ENCODE results near the gene AK3. TPM values are rescaled to one million over a fixed set of nuclear protein-coding genes. Genes with fewer than 3 reads are reported as not detected.

The AK3 gene
- total RNA-seq, 1 donor, result 72.5 TPM

DNA sequence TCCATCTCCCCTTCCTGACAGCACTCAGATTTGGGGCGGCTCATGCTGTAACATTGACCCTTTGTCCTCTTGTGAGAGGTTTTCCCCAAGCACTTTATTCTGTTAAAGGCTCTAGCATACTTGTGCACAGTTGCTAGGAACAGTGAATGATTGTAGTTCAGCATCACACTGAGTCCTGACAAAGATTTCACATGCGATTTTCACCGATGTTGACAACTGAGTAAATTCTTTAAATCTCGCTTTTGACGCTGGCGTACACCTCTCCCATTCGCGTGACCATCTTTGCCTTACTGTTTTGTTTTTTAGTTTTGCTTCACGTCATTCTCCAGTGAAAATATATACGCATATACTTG lies 60.9 kb downstream of the AK3 start:
- H3K4me3 ChIP-seq (ENCODE audit: low read depth, low read length), result peak overlapping the region; percentile 90
- TF ChIP-seq CTCF (IDR thresholded peaks at IDR 0.05; ENCODE audit: insufficient read depth, low read depth, low read length), result no peak

GRCh38 chr9:4679268-4680172 lies 61.5 kb downstream of the AK3 start, which contains the start of gene CDC37L1:
CDC37L1 (plus strand) TSS chr9:4679569; CDS start chr9:4679768, 199 bp downstream.
- peak; percentile 96 for DNase-seq (ENCODE audit: low read depth)
- peak; percentile 63 for TF ChIP-seq CTCF (IDR thresholded peaks at IDR 0.05; ENCODE audit: insufficient read depth, low read depth, low read length)
- H3K4me3 ChIP-seq (ENCODE audit: low read depth, low read length), result peak within 1 kb of the TSS; percentile 90

More for the DNA sequence above, 60.9 kb downstream of the AK3 start:
- DNase-seq (ENCODE audit: low read depth), result peak; percentile 32

DNA sequence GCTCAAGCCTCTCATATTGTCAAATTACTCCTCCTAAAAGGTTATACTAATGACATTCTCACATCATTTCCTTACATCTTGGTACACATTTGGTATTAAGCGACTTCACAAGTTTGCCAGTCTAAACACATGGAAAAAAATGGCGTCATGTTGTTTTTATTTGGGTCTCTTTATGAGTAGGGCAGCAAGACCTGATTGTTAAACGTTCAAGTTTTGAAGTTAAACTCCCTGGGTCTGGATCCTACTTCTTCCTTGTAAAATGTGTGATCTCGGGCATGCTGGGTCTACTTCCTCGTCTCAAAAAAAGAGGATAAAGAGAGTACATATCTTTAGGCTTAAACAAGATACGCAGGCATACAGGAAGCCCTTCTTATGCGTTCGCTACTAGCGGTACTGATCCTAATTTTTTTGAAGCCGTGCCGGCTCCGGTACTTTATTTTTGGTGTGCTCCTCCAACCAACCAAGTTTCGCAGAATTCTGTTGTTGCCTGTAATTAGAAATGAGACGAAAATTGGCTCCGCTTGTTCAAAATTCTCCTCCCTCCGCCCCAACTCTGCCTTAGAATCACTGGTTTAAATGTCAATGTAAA lies 62.2 kb downstream of the AK3 start:
- peak overlapping the region; percentile 90 for H3K4me3 ChIP-seq (ENCODE audit: low read depth, low read length)
- DNase-seq (ENCODE audit: low read depth), result peak; percentile 51
- no peak for TF ChIP-seq CTCF (IDR thresholded peaks at IDR 0.05; ENCODE audit: insufficient read depth, low read depth, low read length)

DNA sequence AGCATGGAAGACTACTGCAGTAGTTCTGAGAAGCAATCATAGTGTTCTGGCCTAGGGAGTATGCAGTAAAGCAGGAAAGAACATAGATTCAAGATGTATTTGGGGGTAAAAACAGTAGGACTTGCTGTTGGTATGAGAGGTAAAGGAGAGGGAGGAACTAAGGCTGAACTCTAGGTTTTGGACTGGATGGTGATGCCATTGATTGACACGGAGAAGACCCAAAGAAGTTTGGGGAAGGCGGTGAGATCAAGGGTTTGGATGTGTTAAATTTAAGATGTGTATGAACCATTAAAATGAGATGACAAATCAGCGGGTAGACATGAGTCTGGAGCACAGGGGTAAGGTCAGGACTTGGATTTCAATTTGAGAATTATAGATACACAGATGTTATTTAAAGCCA lies 63.6 kb downstream of the AK3 start:
- no peak for TF ChIP-seq CTCF (IDR thresholded peaks at IDR 0.05; ENCODE audit: insufficient read depth, low read depth, low read length)
- DNase-seq (ENCODE audit: low read depth), result no peak
- no peak overlapping the region for H3K4me3 ChIP-seq (ENCODE audit: low read depth, low read length)

- no peak overlapping the region for H3K4me3 ChIP-seq (ENCODE audit: low read depth, low read length)
These were observed 66.2 kb downstream of the AK3 start for GRCh38 chr9:4674783-4675182.

GRCh38 chr9:4671737-4672136 lies 69.3 kb downstream of the AK3 start:
- no peak overlapping the region for H3K4me3 ChIP-seq (ENCODE audit: low read depth, low read length)
- no peak for DNase-seq (ENCODE audit: low read depth)
- TF ChIP-seq CTCF (IDR thresholded peaks at IDR 0.05; ENCODE audit: insufficient read depth, low read depth, low read length), result no peak

More at GRCh38 chr9:4674783-4675182, 66.2 kb downstream of the AK3 start:
- peak; percentile 93 for DNase-seq (ENCODE audit: low read depth)
- no peak for TF ChIP-seq CTCF (IDR thresholded peaks at IDR 0.05; ENCODE audit: insufficient read depth, low read depth, low read length)

All from fibroblast of villous mesenchyme (primary cell).